HG03469 (cell line): Measurements from ENCODE around the gene HIGD1A.

ENCODE experiments used
- ATAC-seq: cut with Tn5 transposase; IDR thresholded peaks from one replicate; pipeline ENCODE4 v1.9.1; 2021; ENCODE audit warnings: mild to moderate bottlenecking, moderate library complexity, moderate number of reproducible peaks; ENCODE audit not compliant: unreplicated experiment

Gene HIGD1A

GRCh38 chr3:42801784-42802183, 2.5 kb downstream of the HIGD1A start:
- ATAC-seq: no peak

- no peak for ATAC-seq
These were observed 3.2 kb downstream of the HIGD1A start for GRCh38 chr3:42801048-42801620.

DNA sequence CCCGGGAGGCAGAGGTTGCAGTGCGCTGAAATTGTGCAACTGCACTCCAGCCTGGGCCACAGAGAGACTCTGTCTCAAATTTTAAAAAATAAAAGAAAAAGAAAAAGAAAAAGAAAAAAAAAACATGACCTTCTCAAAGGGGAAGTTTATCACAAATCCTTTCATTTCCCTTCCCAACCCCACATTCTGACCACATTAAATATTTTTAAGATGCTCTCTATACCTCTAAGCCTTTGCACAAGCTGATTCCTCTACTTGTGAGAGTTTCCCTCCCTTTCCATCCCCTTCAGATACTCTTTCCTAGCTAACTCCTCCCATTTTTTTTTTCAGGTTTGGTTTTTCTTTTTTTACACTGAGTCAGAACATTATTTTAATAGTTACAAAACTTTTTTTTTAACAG, 4.0 kb downstream of the HIGD1A start:
- ATAC-seq: no peak

DNA sequence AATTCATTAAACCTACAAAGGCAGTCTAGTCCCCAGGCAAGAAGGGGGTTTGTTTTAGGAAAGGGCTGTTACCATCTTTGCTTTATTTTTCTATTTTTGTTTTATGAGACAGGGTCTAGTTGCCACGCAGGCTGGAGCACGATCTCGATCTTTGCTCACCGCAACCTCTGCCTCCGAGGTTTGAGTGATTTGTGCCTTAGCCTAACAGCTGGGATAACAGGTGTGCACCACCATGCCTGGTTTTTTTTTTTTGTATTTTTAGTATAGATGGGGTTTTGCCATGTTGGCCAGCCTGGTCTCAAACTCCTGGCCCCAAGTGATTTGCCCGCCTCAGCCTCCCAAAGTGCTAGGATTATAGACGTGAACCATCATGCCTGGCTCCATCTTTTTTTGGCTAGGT, 4.9 kb downstream of the HIGD1A start:
- ATAC-seq: no peak

GRCh38 chr3:42796332-42796885, 7.9 kb downstream of the HIGD1A start:
- ATAC-seq: no peak

- ATAC-seq: no peak
These were observed 8.6 kb downstream of the HIGD1A start for GRCh38 chr3:42795621-42796181.

DNA sequence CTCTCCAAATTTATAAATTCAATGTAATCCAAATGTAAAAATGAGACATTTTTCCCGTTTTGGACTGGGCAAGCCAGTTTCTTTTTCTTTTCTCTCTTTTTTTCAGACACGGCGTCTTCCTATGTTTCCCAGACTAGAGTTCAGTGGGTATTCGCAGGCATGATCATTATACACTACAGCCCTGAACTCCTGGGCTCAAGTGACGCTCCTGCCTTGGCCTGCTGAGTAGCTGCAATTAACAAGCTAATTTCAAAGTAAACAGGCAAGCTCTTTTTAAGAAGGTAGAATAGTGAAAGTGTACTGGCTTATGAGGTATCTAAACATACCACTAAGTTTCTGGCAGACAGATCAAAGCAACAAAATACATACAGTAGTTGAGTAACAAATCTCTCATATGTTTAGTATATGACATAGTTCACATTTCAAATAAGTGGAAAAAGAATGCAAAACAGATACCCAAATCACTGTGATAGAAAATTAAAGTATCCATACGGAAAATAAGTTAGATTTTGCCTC, 13.5 kb downstream of the HIGD1A start:
- ATAC-seq: no peak

GRCh38 chr3:42786631-42787030, 17.7 kb downstream of the HIGD1A start:
- no peak for ATAC-seq

- no peak for ATAC-seq
These were observed 18.1 kb downstream of the HIGD1A start for GRCh38 chr3:42786212-42786611.

DNA sequence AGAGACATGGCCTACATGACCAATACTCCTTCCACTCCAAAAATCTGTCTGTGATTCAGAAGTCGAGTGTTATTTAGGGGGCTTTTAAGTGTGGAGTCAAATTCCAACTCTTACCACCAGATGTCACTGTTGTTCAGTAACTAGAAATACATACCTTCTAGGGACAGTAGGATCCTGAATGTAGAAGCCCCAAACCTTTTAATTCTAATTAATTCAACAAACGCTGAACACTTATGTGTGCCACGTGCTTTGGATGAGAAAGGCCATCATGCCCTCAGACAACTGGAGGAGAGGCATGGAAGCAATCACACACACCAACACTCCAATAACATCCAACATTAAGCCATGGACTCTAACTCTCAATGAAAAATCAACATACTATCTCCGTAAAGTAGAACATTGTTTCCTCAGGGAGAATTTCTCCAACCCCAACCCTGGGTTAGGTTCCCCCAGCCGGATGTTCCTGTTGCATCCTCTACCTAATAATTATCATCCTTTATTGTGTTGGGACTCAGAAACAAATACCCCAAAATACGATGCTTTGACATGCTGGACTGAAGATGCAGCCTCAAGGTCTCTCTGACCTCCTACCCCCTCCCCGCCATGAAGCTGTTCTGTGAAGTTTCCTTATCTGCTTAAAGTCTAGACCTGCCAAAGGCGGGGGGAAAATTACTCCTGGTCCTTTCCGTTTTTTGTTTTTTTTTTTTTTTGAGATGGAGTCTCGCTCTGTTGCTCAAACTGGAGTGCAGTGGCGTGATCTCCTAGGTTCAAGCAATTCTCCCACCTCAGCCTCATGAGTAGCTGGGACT, 23.2 kb downstream of the HIGD1A start:
- no peak for ATAC-seq

DNA sequence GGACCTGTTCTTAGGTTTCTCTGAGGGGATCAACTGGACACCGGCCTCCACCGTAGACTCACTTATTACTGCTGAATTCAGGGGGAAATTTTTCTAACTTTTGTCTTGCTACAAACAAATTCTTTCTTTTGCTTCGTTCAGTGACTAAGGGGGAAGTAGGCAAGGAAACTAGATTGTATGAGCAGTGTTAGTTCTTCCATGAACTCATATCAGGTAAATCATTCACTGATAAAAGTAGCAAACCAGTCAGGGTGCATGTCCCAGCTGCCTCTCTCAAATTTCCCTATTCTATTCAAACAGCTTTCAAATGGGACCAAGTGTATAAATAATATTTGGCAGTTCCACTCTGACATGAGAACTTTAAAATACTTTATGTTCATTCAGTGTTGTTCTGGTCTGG, 23.9 kb downstream of the HIGD1A start:
- no peak for ATAC-seq

GRCh38 chr3:42778644-42779043, 25.6 kb downstream of the HIGD1A start:
- no peak for ATAC-seq

DNA sequence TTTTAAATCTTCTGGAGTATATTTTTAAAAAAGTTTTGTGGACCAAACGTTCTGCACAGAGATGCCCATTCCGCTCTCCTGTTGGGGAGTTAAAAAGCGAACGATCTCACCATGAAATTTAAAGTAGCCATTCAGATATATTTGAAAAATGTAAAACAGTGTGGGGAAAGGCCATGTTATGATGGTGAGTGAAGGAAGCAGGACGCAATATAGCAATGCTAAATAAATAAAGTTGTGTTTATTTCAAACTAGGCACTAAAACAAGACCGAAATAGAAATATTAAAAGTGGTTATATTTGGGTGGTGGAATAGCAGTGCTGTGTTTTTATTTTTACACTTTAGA, 30.9 kb downstream of the HIGD1A start:
- ATAC-seq: peak; percentile 6

DNA sequence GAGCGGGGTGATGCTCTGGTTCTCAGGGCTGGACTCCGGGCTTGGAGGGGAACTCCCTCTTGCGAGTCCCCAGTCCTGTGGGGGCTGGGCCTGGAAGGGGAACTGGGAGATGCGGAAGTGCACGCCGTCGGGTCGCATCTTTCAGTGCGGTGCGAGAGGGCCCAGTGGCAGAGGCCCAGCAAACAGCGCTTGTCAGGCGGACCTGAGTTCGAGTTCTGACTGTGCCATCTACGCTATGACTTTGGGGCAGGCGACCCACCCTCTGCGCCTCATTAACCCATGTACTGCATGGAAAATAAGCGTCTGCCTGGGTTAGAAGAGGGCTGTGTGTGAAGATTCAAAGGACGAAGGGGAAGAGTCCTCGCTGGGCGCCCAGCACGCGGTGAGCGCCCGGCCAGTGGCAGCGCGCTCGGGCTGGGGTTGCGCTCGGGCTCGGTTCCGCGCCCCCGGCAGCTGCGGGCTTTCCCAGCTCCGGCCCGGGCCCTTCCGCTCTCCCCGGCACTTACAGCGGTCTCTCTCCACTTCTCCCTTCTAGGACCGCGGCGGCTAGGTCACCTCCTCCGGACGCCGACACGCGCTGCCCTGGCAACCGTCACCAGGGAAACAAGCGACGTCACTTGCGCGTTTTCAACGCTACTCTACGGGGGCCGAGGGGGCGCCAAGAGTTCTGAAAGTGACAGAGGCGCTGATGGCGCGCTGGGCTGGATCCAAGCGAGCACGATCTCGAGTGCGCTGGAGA, 31.5 kb downstream of the HIGD1A start, which contains the start of gene CCDC13:
Gene CCDC13, minus strand, starts transcription at position 584 of the 739 bp plus-strand sequence. CDS start 14,908 bp downstream, outside the sequence.
- peak; percentile 94 for ATAC-seq

DNA sequence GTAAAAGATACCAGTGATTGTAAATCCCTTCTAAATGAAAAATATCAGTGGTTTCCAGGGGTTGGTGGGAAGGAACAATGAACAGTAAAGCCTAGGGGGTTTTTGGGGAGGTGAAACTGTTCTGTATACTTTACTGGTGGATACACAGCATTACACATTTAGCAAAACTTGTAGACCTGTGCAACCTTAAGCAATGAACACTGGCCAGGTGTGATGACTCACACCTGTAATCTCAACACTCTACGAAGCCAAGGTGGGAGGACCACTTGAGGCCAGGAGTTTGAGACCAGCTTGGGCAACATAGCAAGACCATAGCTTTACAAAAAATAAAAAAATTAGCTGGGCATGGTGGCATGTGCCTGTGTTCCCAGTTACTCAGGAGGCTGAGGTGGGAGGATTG, 33.0 kb downstream of the HIGD1A start:
- no peak for ATAC-seq

DNA sequence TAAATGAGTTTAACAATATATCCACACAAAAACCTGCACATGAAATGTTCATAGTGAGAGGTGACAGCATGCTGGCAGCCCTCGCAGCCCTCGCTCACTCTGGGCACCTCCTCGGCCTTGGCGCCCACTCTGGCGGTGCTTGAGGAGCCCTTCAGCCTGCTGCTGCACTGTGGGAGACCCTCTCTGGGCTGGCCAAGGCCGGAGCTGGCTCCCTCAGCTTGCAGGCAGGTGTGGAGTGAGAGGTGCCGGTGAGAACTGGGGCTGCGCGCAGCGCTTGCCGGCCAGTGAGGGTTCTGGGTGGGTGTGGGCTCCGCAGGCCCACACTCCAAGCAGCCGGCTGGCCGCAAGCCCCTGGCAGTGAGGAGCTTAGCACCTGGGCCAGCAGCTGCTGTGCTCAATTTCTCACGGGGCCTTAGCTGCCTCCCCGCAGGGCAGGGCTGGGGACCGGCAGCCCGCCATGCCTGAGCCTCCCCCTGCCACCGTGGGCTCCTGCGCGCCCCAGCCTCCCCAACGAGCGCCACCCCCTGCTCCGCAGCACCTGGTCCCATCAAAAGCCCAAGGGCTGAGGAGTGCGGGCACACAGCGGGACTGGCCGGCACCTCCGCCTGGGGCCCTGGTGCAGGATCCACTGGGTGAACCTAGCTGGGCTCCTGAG, 34.7 kb downstream of the HIGD1A start:
- ATAC-seq: no peak

GRCh38 chr3:42764561-42765295, 39.6 kb downstream of the HIGD1A start:
- ATAC-seq: no peak

- no peak for ATAC-seq
These were observed 40.2 kb downstream of the HIGD1A start for GRCh38 chr3:42764115-42764514.

DNA sequence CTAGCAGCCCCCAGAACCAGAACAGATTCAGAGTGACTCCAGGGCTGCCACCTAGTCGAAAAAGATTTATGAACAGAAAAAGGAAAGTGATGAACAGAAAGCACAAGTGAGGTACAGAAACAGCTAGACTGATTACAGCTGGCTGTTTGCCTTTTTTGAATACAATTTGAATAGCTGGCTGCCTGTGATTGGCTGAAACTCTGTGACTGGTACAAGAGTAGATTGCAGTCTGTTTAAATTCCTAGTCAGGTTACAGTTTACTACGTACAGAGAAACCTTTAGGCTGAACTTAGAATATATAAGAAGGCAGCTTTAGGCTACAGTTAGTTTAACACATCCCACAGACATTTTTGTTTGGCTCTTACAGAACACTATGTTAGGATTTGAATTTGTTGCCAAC, 41.3 kb downstream of the HIGD1A start:
- no peak for ATAC-seq
